Measurements from ENCODE around the gene MRPL23. TPM values are rescaled to one million over a fixed set of nuclear protein-coding genes. Genes with fewer than 3 reads are reported as not detected.

The MRPL23 gene
- total RNA-seq, 1 donor from 2014 or later = 40.3 TPM

GRCh38 chr11:1908618-1909017, 38.5 kb upstream of the MRPL23 start:
- no peak for DNase-seq (ENCODE audit: low spot score in 2 of 2, unreplicated experiment in 2 of 2)
- TF ChIP-seq, protein P1, sequence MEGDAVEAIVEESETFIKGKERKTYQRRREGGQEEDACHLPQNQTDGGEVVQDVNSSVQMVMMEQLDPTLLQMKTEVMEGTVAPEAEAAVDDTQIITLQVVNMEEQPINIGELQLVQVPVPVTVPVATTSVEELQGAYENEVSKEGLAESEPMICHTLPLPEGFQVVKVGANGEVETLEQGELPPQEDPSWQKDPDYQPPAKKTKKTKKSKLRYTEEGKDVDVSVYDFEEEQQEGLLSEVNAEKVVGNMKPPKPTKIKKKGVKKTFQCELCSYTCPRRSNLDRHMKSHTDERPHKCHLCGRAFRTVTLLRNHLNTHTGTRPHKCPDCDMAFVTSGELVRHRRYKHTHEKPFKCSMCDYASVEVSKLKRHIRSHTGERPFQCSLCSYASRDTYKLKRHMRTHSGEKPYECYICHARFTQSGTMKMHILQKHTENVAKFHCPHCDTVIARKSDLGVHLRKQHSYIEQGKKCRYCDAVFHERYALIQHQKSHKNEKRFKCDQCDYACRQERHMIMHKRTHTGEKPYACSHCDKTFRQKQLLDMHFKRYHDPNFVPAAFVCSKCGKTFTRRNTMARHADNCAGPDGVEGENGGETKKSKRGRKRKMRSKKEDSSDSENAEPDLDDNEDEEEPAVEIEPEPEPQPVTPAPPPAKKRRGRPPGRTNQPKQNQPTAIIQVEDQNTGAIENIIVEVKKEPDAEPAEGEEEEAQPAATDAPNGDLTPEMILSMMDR (IDR thresholded peaks at IDR 0.05; ENCODE audit: unreplicated experiment) = no peak
- H3K4me1 Mint-ChIP-seq = peaks cover 36% of the 10 kb centered on the region
- peak overlapping the region; percentile 93 for H3K27ac Mint-ChIP-seq
- H3K36me3 Mint-ChIP-seq = no peaks in the 10 kb centered on the region
- H3K4me3 Mint-ChIP-seq = peak overlapping the region; percentile 4
- no peaks in the 10 kb centered on the region for H3K27me3 Mint-ChIP-seq (ENCODE audit: low read depth)
- no peaks in the 10 kb centered on the region for H3K9me3 Mint-ChIP-seq

- no peaks in the 10 kb centered on the region for H3K9me3 Mint-ChIP-seq
- no peak overlapping the region for H3K27ac Mint-ChIP-seq
These were observed 37.6 kb upstream of the MRPL23 start for GRCh38 chr11:1909524-1909923.

GRCh38 chr11:1912289-1912878, 34.7 kb upstream of the MRPL23 start:
- DNase-seq (ENCODE audit: low spot score in 2 of 2, unreplicated experiment in 2 of 2) = no peak
- TF ChIP-seq, protein P1 (IDR thresholded peaks at IDR 0.05; ENCODE audit: unreplicated experiment) = no peak
- Mint-ChIP-seq H3K4me1 (peaks cover 23% of the 10 kb centered on the region), H3K4me3 (no peak overlapping the region), H3K27ac (no peak overlapping the region), H3K27me3 (ENCODE audit: low read depth) (peaks cover 3% of the 10 kb centered on the region), H3K36me3 (no peaks in the 10 kb centered on the region), H3K9me3 (no peaks in the 10 kb centered on the region)

More at GRCh38 chr11:1909524-1909923, 37.6 kb upstream of the MRPL23 start:
- H3K36me3 Mint-ChIP-seq = no peaks in the 10 kb centered on the region
- TF ChIP-seq, protein P1 (IDR thresholded peaks at IDR 0.05; ENCODE audit: unreplicated experiment) = no peak
- peaks cover 34% of the 10 kb centered on the region for H3K4me1 Mint-ChIP-seq
- H3K27me3 Mint-ChIP-seq (ENCODE audit: low read depth) = no peaks in the 10 kb centered on the region
- no peak overlapping the region for H3K4me3 Mint-ChIP-seq
- no peak for DNase-seq (ENCODE audit: low spot score in 2 of 2, unreplicated experiment in 2 of 2)

GRCh38 chr11:1913271-1914060, 33.7 kb upstream of the MRPL23 start:
- Mint-ChIP-seq H3K27me3 (ENCODE audit: low read depth) (peaks cover 3% of the 10 kb centered on the region), H3K9me3 (no peaks in the 10 kb centered on the region), H3K27ac (no peak overlapping the region)

GRCh38 chr11:1915795-1916131, 31.4 kb upstream of the MRPL23 start:
- DNase-seq (ENCODE audit: low spot score in 2 of 2, unreplicated experiment in 2 of 2) = no peak
- Mint-ChIP-seq H3K36me3 (no peaks in the 10 kb centered on the region), H3K4me1 (peaks cover 7% of the 10 kb centered on the region), H3K27ac (no peak overlapping the region), H3K9me3 (no peaks in the 10 kb centered on the region), H3K4me3 (no peak overlapping the region), H3K27me3 (ENCODE audit: low read depth) (peaks cover 3% of the 10 kb centered on the region)
- TF ChIP-seq, protein P1 (IDR thresholded peaks at IDR 0.05; ENCODE audit: unreplicated experiment) = no peak

More at GRCh38 chr11:1913271-1914060, 33.7 kb upstream of the MRPL23 start:
- Mint-ChIP-seq H3K4me1 (peaks cover 14% of the 10 kb centered on the region), H3K4me3 (no peak overlapping the region), H3K36me3 (no peaks in the 10 kb centered on the region)
- DNase-seq (ENCODE audit: low spot score in 2 of 2, unreplicated experiment in 2 of 2) = no peak
- TF ChIP-seq, protein P1 (IDR thresholded peaks at IDR 0.05; ENCODE audit: unreplicated experiment) = no peak
